Activated T-cell treated with anti-CD3 and anti-CD28 coated beads for 4 hours (primary cell): ENCODE results near the gene CETN1.
A peak's percentile ranks its signal among the peaks of the same experiment; 100 is the strongest.

Experiments
- DNase-seq: peaks from one replicate; pipeline ENCODE4 v3.0.0-alpha.2; 2020

CETN1 gene

DNA sequence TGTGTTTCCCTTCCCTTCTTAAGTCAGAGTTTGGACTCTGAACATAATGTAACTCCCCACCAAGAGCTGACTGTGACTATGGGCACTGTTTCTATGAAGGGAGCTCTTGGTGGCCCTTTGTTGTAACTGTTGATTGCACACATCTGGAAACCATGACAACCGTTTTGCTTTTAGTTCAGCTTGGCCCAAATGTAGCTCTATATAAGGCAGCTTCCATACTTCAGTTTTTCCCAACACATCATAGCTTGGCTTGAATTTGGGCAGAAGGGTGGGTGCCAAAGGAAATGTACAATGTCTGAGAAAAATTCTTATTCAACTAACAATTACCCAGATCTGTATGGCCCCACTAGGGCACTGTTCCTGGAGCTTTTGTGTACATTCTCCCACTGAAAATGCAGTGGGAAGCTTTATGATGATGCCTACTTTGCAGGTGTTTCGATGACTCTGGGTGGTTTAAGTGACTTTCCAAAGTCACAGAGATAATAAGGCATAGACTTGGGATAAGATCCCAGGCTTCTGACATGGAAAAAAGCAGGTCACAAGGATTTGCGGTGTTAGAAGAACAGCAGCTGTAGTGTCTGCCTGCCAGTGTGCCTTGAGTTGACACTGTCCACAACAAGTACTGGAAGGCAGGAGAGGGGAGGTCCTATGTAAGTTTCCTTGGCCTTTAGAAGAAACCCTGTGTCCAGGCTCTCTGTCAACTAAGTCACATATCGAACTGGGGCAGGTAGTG lies 2.4 kb upstream of the CETN1 start:
- no peak for DNase-seq

DNA sequence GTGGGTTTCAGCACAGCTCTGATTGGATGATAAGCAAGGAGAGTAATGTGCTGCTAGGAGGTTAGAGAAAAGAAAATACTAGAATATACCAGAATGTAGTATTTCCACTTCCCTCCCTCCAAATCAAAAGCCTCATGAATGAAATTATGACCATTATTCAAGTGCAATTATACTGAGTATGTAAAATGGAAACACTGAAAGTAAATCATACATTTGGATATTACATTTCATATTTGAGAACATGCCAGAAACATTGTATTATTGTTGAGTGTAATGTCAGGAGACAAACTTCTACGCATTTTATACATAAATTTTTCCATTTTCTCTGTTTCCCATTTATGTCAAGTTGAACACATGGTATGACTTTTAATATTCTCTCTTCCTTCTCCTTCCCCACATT lies 942 bp upstream of the CETN1 start:
- no peak for DNase-seq

DNA sequence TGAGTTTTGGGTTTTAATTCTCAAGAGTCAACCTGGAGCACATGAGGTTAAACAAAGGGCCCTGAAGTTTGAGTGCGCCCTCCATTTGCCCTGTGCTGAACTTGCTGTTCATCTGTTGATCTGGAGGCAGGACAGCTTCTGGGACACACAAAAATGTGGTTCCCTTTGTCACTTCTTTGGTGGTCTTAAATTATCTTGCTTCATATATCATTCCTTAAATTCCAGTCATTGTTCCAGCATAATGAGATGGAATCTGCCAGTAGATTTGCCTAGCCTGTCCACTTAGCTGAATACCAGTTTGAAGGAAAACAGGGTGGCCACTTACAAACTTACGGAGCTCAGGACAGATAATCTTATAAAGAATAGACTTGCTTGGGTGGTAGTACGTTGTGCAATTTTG lies 916 bp downstream of the CETN1 start:
- DNase-seq: no peak

DNA sequence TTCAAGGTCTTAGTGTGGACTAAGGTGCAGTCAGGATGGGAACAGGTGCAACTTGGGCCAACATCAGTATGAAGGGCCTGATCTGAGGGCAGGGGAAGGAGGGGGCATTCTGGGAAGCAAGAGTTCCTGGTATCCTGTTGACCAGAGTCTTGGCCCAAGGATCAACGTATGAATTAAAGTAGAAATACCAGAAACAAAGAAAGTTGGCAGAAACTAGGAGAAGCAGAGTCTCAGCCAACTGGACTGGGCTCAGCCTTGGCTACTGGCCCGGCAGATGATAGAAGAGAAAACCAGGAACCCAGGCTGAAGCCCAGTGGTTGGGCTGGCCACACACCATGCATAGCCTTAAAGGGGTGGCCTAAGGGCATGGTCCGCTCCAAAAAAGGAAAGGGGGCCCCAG lies 2.3 kb downstream of the CETN1 start:
- DNase-seq: no peak

DNA sequence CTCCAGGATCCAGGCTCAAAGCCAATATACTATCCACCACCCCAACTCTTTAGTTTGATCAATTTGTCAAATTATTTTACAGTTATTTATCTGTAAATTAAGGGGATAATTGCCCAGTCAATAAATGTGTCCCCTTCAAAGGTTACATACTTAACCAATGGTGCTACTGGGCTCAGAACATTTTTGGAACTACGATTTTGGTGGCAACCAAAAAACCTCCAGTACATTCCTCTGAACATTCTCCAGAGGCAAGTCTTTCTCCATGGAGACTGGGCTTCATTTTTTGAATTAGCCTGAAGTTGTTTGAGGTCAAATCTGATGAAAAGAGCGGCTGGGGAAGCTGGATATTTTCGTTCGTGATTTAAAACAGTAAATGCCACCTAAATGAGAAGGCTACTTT lies 14.9 kb downstream of the CETN1 start:
- no peak for DNase-seq

DNA sequence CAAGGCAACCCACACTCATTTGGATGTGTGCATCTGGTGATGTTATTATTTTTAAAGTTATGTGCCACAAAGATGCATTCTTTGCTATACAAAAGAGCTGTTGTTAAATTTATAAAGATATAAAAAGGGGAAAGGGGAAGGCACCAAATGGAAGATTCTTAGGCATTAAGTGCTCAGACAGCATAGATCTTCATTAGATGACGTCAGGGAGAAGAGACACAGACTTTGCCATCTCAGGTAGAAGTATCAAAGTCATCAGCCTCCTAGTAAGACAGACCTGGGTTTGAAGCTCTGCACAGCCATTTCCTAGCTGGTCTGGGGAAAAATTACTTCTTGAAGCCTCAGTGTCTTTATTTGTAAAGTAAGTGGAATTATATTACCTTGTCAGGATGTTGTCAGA lies 15.4 kb downstream of the CETN1 start:
- DNase-seq: no peak

DNA sequence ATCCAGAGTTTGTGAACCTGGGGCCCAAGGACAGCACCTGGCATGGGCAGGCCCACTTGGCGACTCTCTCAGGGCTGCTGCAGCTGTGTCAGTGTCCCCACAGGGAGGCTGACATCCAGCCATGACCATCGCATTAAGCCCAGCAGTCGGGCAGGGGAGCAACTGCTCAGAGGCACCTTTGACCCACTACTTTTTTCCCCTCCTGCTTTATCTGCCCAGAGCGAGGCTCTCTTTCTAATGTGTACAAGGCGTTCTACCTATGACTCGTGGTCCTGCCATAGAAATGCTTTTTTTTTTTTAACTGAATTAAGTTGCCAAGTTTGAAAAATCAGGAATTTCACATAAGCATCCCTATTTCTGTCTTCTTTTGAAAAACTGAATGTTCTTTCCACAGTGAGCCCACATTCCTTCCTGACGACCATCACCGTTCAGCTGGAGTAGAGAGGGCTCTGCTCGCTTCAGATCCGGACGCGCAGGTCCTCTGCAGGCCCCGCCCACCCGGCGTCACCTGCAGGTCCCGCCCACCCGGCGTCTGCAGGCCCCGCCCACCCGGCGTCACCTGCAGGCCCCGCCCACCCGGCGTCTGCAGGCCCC lies 16.2 kb downstream of the CETN1 start:
- DNase-seq: no peak

DNA sequence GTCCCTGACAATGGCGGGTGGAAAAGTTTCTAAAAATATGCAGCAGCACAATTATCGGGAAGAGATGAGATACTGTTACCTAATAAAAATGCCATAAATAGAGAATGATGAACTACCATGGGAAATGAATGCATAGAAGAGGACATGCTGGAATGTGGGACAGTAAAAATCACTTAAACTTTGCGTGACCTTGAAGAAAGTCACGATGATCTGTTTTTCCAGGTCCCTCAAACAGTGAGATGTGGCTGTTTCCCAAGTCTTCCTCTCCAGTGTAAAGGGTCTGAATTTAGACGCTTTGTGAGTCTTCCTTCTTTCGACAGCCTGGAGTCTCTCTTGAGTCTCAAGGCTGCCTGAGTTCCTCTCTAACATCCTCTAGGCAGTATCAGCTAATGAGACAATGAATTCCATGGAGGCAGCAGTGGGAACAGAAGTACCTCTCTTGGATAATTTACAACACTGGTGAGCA lies 18.0 kb downstream of the CETN1 start:
- no peak for DNase-seq

DNA sequence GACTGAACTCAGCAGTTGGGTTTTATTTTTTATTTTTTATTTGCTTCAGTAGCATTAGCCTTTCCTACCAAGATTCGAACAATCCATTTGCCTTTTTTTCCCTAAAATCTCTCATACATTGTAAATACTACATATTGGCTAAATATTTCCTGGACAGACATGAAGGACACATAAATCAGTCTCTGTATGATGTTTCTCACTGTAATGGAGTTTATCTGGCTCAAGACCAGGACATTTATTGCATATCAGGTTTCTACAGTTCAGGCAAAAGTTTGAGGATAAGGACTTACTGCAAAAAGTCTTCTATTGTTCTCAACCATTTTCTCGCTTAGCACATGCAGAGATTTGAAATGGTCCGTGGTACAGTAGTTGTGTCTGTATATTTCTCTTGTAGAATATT lies 19.9 kb downstream of the CETN1 start:
- DNase-seq: no peak

DNA sequence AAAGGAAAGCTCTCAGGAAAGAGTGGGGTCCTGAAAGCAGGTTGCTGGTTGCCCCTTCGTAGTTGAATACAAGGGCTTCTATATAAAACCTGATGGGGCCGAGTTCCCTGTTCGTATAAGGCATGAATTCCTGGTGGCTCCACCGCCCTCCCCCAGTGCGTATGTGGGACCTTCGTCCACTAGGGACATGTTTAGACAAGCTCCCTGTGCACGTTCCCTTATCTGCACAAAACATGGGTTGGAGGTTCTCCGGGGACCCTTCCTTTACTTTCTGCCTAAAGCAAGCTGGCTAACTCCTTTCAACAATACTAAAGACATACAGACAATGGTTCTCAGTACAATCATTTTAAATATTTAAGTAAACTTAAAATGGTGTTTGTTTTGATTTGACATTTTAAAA lies 24.6 kb downstream of the CETN1 start:
- DNase-seq: no peak

DNA sequence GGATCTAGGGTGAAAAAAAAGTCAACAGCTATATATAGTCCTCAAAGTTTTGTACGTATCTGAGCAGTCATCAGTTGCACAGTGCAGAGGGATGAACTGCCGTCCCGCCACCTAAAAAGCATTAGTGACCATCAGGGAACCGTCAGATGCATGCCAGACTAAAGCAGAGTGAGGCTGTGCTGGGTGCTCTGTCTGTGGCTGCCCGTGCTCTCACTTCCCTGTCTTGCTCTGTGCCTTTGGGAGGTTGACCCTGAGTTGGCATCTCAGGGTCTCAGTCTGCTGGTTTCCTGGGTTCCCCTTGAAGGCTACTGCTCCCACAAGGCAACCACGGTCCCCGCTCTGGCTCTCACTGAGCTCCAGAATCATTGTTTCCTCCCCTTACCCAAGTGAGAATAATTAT lies 27.8 kb downstream of the CETN1 start:
- no peak for DNase-seq

DNA sequence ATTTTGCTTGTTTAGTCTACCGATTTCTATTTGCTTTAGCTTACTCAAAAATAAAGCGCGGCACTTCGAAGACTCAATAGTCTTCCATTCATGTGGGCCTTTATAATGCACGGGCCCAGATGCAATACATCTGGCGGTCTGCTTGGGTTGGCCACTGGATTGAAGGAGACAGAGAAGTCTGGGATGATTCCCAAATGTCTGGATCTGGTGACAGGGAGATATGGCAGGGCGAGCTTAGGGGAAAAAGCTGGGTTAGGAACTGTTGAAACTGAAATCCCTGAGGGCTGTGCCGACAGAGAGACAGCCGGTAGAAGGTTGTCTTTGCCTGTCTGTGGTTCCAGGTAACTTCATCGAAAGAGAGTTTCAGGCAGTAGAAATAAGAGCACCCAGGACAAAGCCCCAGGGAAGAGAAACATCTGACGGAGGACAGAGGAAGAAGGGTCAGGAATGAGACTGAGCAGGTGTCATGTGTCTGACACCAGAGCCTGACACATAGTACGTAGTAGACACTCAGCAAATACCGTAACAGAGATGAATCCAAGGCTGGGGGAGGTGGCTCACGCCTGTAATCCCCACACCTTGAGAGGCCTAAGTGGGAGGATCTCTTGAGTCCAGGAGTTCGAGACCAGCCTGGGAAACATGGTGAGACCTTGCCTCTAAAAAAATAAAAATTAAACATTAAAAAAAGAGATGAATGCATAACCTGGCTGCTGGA lies 30.2 kb downstream of the CETN1 start:
- no peak for DNase-seq

DNA sequence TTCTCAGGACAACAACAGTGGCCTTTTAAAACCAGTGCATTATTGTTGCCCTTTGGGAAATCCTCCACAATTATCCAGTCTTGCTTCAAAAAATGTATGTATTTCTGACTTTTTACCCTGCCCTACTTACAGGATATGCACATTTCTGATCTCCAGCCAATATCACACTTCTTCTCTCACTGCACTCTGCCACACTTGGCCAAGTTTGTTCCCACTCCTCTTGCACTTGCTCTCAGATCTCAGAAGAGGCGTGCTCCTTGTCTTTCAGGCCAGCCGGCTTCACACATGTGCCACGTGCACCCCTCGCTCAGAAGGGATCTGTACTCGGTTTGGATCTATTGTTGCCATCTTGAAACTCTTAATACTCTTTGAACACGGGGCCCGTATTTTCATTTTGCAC lies 32.0 kb downstream of the CETN1 start:
- DNase-seq: no peak

DNA sequence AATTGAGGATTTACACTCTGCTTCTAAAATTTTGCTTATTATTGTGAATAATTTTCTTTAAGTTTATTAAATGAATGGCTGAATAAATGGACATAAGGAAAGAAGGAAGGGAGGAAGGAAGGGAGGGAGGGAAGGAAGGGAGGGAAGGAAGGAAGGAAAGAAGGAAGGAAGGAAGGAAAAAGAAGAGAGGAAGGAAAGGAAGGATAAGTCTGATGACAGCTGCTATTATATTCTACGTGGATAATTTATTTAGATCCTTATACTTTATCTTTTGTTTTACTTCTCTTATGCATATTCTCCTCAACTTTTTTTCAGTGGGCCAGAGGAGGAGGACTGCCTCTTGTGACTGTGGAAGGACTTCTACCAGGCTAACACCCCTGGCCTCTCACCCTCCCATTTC lies 34.0 kb downstream of the CETN1 start:
- no peak for DNase-seq

DNA sequence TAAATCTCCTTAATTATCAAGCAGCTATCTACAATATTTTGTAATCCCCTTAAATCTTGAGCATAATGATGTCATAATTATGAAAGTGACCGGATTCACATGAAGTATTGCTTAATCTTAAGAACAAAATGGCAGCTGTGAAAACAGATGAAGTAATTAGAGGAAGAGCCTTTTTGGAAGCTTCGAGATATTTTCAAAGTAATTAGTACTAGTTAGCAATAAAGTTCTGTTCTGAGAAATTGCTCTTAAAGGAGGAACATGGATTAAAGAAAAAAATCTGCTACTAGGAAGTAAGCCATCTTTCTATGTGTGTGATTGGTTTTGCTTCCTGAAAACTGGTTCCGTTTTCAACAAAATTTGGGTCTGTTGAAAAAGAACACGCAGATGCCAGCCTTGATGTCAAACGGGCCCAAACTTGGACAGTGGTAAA lies 34.9 kb downstream of the CETN1 start:
- DNase-seq: no peak

DNA sequence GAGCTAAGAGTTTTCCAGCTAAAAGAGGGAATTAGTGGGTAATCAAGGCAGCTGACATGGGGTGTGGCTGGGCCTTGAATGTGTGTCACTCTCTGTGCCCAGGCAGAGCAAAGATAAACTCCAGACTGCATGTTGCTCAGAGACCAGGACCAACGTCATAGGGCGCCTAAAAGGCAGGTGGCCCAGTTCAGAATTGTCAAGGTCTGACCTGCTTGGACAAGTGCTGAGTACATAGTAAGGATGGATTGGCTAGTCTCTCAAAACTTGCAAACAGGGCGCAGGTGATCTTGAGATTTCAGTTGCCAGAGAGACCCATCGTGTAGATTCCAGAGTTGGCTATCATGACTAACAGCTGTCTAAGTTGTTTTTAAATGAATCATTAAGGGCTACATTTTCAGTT lies 35.6 kb downstream of the CETN1 start:
- DNase-seq: no peak

DNA sequence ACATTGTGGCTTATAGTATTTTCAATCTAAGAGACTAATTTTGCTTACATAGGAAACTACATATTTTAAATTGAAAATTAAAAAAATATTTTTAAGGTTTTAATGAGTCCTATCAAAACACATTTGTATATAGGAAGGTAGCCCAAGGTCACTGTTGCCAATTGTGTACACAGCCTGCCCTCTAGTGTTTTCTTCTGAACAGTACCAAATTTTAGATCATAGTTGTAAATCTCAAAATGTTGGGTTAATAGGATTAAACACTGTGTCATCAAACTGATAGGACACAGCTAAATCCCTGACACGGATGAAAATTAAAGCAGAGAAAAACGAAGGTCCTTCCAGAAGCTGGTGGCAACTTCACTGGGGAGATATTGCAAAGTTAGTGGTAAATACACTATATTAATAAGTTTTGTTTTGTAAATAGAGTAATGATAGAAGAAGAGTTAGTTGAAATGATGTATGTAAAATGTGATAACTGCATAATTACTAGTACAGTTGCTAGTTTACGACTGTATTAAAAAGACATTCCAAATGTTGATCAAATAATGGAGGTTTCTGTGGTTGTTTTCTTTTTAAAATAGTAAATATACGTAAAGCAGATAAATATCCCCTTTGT lies 36.3 kb downstream of the CETN1 start:
- DNase-seq: no peak

DNA sequence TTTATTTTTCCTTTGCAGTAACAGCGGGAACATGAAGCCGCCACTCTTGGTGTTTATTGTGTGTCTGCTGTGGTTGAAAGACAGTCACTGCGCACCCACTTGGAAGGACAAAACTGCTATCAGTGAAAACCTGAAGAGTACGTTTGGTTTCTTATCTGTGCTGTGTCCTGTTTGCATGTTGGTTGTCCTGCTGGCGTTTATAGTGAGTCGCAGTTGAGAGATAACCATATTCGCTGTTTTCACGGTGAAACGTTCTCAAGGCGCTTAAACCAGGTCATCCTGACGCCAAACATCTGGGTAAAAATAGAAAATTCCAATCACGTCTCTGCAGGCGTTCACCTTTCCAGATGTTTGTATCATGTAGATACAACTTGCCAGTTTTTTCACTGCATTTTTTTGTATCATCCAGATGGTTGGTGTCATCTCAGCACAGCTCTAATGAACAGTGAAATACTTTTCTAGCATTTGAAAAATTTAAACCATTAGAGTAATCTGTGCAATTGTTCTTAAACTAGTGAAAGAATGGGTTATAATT lies 37.9 kb downstream of the CETN1 start:
- DNase-seq: no peak

DNA sequence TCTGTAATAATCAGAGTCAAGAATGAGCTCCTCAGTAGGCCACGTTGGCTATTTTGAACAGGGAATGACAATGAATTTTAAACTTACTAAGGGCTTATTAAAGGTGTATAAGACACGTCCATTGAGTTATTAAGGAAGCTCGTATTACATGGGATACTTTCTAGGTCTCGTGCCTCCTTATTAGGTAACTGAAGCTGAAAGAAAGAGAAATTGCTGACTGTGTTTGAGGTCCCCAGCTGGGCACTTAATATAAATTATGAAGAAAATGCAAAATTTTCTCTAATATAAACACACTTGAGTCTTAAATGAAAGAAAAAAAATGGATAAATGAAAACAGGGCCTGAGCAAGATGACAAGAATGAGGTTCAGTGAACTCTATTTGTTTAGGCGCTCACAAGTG lies 38.4 kb downstream of the CETN1 start:
- no peak for DNase-seq

DNA sequence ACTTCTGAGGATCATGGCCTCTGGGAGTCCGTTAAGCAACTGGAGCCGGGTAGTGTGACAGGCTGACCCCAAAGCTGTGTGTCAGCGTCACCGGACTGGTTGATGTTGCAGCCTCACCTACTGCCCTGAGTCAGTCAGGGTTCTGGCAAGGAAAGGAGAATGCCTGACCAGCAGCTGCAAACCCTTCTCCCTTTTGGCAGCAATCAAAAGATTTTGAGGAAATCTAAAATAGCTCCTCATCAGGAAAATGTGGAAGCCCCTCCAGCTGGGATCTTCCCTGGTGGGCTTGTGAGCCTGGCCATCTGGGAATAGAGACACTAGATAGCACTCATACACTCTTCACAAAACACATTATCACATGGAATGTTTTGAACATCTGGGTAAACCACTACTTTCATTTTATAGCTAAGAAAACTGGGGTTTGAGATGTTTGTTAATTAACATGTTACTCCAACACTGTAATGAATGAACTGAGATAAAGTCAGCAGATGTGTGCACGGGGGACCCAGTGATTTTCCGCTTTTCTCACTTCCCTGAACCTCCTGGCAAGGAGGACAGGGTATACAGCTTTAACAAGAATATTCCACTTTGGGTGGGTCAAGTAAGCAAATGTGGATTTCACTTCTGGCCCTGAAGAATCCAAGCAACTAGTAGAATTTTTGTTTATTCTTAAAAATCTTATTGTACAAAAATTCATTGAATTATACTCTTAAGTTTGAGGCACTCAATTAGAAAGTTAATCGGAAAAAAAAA lies 41.3 kb downstream of the CETN1 start:
- DNase-seq: no peak

DNA sequence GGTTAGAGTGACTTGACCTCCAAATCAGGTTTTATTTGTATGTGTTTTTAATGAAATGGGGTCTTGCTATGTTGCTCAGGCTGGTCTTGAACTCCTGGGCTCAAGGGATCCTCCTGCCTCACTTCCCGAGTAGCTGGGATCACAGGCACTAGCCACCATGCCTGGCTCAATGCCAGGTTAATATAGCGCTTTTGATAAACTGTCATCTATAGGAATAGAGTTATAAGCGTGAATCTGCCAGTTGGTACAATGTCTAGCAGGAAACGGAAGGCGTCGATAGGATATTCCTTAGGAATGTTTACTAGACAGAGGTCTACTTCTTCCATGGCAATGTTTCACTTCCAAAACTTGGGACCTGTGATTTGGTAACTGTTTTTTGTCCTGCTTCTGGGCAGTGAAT lies 42.1 kb downstream of the CETN1 start:
- DNase-seq: no peak

DNA sequence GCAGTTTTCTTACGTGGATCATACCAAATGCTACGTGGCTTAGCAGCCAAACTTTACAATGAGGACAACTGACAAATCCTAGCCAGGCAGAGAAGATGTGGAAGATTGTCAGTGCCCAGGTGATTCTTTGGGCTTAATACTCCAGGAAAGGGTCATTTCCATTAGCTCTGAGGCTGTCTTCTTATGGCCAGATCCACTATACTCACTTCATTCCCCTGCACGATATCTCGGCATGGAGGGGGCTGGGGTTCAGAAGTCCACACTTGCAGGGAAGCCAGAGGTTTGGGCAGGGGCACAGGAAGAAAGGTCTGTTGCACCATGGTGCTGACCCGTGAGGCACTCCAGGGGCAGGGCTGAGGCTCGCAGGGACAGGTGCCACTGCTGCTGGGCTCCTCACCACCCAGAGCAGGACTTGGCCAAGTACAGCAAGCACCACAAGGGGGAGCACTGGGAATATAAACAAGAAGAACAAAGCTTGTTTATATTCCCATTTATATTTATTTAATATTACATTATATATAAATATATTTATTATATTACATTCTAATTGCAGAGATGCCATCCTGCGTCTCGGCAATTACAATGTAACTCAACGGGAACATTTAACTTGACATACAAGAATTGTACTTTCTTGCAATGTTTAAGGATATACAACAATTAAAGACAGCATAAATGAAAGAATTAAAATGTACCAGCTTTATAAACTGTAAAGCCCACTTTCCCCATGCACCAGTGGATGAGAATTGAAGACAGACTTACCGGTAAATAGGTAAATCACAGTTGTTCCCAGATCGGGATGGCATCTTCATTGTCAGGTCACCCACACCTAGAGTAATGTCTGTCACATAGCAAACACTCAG lies 43.8 kb downstream of the CETN1 start:
- peak; percentile 59 for DNase-seq
